K562 (cell line): ENCODE results near the gene FOXP4. TPM values are rescaled to one million over a fixed set of nuclear protein-coding genes. Genes with fewer than 3 reads are reported as not detected.

Experiments used
- BHLHE40 ChIP-seq: IDR thresholded peaks from 2 replicates; pipeline ENCODE4 v1.6.1; 2011; ENCODE audit warnings: low read length, improper control_type of control experiment
- DDX20 ChIP-seq: fragments of 450-650 bp; IDR thresholded peaks from 2 replicates; pipeline ENCODE4 v1.6.1; 2016; ENCODE audit warnings: missing genetic modification characterization, low read depth, mild to moderate bottlenecking, missing compliant biosample characterization, moderate library complexity
- NBN ChIP-seq: fragments of 450-650 bp; IDR thresholded peaks from 2 replicates; pipeline ENCODE4 v1.6.1; 2016; ENCODE audit warnings: low read depth, mild to moderate bottlenecking
- NR1H2 ChIP-seq: sonication (generic); formaldehyde crosslinking; IDR thresholded peaks from 2 replicates; pipeline ENCODE4 v1.4.0; 2020; ENCODE audit warnings: mild to moderate bottlenecking, missing genetic modification reagents
- PHF21A ChIP-seq: fragments of 450-650 bp; IDR thresholded peaks from 2 replicates; pipeline ENCODE4 v1.6.1; 2017; ENCODE audit warnings: low read depth, borderline replicate concordance
- PHF8 ChIP-seq: fragments of 200-600 bp; sonication (generic); IDR thresholded peaks from 2 replicates; pipeline ENCODE4 v1.6.1; 2012; ENCODE audit warnings: mixed run types, mild to moderate bottlenecking, inconsistent platforms, low read length, moderate library complexity, borderline replicate concordance
- POLR2A ChIP-seq: fragments of 450-650 bp; conservative IDR thresholded peaks from 2 replicates; pipeline ENCODE4 v1.6.1; 2016
- ZFPM2 ChIP-seq: fragments of 250-450 bp; sonication (Bioruptor Pico); IDR thresholded peaks from 2 replicates; pipeline ENCODE4 v1.5.1; 2022; ENCODE audit warnings: mild to moderate bottlenecking
- polyA plus RNA-seq, 8 experiments: library from polyadenylated mRNA; depleted of rRNA in 4 of 8; stranded (reverse) in 5 of 8; unstranded in 3 of 8; fragments of >200 nt; fragmentation: Nextera tagmentation in 2 of 8; fragmentation: Illumina TruSeq in 1 of 8; extraction: Ambion mirVana in 2 of 8; extraction: Trizol in 1 of 8; gene quantifications; 2 replicates each; pipeline versions ENCODE4 v1.2.1 to v1.2.3, GENCODE V29; 2011 to 2014; ENCODE audit warnings: inconsistent platforms in 1 of 8, missing spikeins in 1 of 8
- total RNA-seq, 7 experiments: library from RNA; depleted of rRNA in 6 of 7; stranded (reverse); fragments of >200 nt in 6 of 7; fragmentation: Illumina TruSeq in 2 of 7; extraction: Trizol in 2 of 7; gene quantifications; 2 replicates each; pipeline versions ENCODE4 v1.2.1 to v1.2.3, GENCODE V29; 2011 to 2021; ENCODE audit warnings: low replicate concordance in 1 of 7
- TF ChIP-seq, protein P1 (sequence below): sonication (generic); formaldehyde crosslinking; IDR thresholded peaks from 2 replicates; pipeline ENCODE4 v1.9.0; 2022; ENCODE audit warnings: mild to moderate bottlenecking, missing genetic modification reagents
- TF ChIP-seq, protein P2 (sequence below): fragments of 200-600 bp; sonication (generic); IDR thresholded peaks from one replicate; pipeline ENCODE4 v1.6.1; 2012; ENCODE audit warnings: mild to moderate bottlenecking, low read depth, low read length, inconsistent platforms
- TF ChIP-seq, protein P3 (sequence below): fragments of 450-650 bp; IDR thresholded peaks from 2 replicates; pipeline ENCODE4 v1.7.0; 2016; ENCODE audit warnings: borderline replicate concordance

FOXP4 gene
- total and polyA plus RNA-seq, 9 of the 15 experiments (the other 6 are each of a cell fraction or from before 2014, with no cell fraction given): 0.11 to 29.4 (median 2.3) TPM

DNA sequence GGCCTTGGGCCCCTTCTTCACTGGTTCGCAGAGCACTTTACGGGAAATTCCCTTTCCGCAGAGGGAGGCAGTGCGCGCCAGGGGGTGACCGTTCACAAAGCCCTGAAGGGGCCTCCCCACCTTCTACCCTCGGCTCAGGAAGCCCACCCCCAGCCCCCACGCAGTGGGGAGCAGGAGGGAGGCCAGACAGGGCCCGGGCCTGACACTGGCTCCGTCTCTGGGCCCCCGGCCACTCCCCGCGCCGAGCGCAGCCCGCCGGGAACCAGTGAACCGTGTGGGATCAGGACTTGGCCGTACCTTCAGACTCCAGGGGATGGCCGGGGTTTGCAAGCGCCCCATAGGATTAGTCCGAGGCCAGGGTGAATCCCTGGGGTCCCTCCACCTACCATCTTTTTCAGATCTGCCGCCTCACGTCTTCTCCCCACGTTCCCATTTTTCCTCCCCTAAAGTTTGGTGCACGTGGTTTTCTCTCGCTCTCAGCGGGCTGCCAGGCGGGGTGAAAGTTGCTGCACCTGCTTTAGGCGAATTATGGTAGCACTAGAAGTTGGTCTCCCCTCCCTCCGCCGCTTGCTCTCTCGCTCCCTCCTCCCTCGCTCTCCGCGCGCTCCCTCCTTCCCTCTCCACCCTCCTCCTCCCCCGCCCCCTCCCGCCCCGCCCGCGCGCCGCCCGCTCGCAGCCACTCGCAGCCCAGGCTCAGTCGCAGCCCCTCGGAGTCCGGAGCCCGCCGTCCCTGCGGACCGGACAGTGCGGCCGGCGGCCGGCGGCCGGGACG is at the start of gene FOXP4 (continued):
- TF ChIP-seq NR1H2 (CRISPR knock-in tag) (peak; percentile 66; the same call in 1 of the 2 replicates), ZFPM2 (0 out of 2 replicates have a peak, but pooled peaks have one; percentile 30), BHLHE40 (peak; percentile 71), POLR2A (peak; percentile 70; the same call in 1 of the 2 replicates), PHF21A (peak; percentile 42; the same call in 1 of the 2 replicates), PHF8 (peak; percentile 72; the same call in 1 of the 2 replicates), DDX20 (tag) (no peak), NBN (peak; percentile 94)
- TF ChIP-seq, protein P1, sequence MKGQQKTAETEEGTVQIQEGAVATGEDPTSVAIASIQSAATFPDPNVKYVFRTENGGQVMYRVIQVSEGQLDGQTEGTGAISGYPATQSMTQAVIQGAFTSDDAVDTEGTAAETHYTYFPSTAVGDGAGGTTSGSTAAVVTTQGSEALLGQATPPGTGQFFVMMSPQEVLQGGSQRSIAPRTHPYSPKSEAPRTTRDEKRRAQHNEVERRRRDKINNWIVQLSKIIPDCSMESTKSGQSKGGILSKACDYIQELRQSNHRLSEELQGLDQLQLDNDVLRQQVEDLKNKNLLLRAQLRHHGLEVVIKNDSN (CRISPR knock-in tag): peak; percentile 66
- TF ChIP-seq, protein P2, sequence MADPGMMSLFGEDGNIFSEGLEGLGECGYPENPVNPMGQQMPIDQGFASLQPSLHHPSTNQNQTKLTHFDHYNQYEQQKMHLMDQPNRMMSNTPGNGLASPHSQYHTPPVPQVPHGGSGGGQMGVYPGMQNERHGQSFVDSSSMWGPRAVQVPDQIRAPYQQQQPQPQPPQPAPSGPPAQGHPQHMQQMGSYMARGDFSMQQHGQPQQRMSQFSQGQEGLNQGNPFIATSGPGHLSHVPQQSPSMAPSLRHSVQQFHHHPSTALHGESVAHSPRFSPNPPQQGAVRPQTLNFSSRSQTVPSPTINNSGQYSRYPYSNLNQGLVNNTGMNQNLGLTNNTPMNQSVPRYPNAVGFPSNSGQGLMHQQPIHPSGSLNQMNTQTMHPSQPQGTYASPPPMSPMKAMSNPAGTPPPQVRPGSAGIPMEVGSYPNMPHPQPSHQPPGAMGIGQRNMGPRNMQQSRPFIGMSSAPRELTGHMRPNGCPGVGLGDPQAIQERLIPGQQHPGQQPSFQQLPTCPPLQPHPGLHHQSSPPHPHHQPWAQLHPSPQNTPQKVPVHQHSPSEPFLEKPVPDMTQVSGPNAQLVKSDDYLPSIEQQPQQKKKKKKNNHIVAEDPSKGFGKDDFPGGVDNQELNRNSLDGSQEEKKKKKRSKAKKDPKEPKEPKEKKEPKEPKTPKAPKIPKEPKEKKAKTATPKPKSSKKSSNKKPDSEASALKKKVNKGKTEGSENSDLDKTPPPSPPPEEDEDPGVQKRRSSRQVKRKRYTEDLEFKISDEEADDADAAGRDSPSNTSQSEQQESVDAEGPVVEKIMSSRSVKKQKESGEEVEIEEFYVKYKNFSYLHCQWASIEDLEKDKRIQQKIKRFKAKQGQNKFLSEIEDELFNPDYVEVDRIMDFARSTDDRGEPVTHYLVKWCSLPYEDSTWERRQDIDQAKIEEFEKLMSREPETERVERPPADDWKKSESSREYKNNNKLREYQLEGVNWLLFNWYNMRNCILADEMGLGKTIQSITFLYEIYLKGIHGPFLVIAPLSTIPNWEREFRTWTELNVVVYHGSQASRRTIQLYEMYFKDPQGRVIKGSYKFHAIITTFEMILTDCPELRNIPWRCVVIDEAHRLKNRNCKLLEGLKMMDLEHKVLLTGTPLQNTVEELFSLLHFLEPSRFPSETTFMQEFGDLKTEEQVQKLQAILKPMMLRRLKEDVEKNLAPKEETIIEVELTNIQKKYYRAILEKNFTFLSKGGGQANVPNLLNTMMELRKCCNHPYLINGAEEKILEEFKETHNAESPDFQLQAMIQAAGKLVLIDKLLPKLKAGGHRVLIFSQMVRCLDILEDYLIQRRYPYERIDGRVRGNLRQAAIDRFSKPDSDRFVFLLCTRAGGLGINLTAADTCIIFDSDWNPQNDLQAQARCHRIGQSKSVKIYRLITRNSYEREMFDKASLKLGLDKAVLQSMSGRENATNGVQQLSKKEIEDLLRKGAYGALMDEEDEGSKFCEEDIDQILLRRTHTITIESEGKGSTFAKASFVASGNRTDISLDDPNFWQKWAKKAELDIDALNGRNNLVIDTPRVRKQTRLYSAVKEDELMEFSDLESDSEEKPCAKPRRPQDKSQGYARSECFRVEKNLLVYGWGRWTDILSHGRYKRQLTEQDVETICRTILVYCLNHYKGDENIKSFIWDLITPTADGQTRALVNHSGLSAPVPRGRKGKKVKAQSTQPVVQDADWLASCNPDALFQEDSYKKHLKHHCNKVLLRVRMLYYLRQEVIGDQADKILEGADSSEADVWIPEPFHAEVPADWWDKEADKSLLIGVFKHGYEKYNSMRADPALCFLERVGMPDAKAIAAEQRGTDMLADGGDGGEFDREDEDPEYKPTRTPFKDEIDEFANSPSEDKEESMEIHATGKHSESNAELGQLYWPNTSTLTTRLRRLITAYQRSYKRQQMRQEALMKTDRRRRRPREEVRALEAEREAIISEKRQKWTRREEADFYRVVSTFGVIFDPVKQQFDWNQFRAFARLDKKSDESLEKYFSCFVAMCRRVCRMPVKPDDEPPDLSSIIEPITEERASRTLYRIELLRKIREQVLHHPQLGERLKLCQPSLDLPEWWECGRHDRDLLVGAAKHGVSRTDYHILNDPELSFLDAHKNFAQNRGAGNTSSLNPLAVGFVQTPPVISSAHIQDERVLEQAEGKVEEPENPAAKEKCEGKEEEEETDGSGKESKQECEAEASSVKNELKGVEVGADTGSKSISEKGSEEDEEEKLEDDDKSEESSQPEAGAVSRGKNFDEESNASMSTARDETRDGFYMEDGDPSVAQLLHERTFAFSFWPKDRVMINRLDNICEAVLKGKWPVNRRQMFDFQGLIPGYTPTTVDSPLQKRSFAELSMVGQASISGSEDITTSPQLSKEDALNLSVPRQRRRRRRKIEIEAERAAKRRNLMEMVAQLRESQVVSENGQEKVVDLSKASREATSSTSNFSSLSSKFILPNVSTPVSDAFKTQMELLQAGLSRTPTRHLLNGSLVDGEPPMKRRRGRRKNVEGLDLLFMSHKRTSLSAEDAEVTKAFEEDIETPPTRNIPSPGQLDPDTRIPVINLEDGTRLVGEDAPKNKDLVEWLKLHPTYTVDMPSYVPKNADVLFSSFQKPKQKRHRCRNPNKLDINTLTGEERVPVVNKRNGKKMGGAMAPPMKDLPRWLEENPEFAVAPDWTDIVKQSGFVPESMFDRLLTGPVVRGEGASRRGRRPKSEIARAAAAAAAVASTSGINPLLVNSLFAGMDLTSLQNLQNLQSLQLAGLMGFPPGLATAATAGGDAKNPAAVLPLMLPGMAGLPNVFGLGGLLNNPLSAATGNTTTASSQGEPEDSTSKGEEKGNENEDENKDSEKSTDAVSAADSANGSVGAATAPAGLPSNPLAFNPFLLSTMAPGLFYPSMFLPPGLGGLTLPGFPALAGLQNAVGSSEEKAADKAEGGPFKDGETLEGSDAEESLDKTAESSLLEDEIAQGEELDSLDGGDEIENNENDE: peak; percentile 98
- TF ChIP-seq, protein P3, sequence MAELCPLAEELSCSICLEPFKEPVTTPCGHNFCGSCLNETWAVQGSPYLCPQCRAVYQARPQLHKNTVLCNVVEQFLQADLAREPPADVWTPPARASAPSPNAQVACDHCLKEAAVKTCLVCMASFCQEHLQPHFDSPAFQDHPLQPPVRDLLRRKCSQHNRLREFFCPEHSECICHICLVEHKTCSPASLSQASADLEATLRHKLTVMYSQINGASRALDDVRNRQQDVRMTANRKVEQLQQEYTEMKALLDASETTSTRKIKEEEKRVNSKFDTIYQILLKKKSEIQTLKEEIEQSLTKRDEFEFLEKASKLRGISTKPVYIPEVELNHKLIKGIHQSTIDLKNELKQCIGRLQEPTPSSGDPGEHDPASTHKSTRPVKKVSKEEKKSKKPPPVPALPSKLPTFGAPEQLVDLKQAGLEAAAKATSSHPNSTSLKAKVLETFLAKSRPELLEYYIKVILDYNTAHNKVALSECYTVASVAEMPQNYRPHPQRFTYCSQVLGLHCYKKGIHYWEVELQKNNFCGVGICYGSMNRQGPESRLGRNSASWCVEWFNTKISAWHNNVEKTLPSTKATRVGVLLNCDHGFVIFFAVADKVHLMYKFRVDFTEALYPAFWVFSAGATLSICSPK: no peak
